Measurements from ENCODE around the gene COL12A1.

The COL12A1 gene

GRCh38 chr6:75094614-75095200 is 111.1 kb downstream of the COL12A1 start:
- DNase-seq, result no peak

GRCh38 chr6:75091467-75092190 is 114.2 kb downstream of the COL12A1 start:
- DNase-seq, result no peak

- no peak for DNase-seq
Observed at GRCh38 chr6:75090576-75090975, 115.3 kb downstream of the COL12A1 start.

GRCh38 chr6:75089921-75090320 is 115.9 kb downstream of the COL12A1 start:
- no peak for DNase-seq

GRCh38 chr6:75089151-75089897 is 116.5 kb downstream of the COL12A1 start:
- no peak for DNase-seq

GRCh38 chr6:75085931-75086635 is 119.8 kb downstream of the COL12A1 start:
- DNase-seq, result no peak

GRCh38 chr6:75084872-75085381 is 120.9 kb downstream of the COL12A1 start:
- DNase-seq, result no peak

GRCh38 chr6:75084018-75084417 is 121.8 kb downstream of the COL12A1 start:
- no peak for DNase-seq

- no peak for DNase-seq
Observed at GRCh38 chr6:75081921-75082320, 123.9 kb downstream of the COL12A1 start.

- DNase-seq, result no peak
Observed at GRCh38 chr6:75081047-75081446, 124.8 kb downstream of the COL12A1 start.

- no peak for DNase-seq
Observed at GRCh38 chr6:75079589-75079988, 126.3 kb downstream of the COL12A1 start.

- no peak for DNase-seq
Observed at GRCh38 chr6:75077701-75078100, 128.2 kb downstream of the COL12A1 start.

GRCh38 chr6:75076009-75076408 is 129.8 kb downstream of the COL12A1 start:
- DNase-seq, result no peak

GRCh38 chr6:75070244-75070643 is 135.6 kb downstream of the COL12A1 start:
- no peak for DNase-seq

GRCh38 chr6:75065523-75065922 is 140.3 kb downstream of the COL12A1 start:
- no peak for DNase-seq

- DNase-seq, result no peak
Observed at GRCh38 chr6:75052491-75052890, 153.4 kb downstream of the COL12A1 start.

GRCh38 chr6:75049308-75049707 is 156.5 kb downstream of the COL12A1 start:
- no peak for DNase-seq

GRCh38 chr6:75044846-75045245 is 161.0 kb downstream of the COL12A1 start:
- DNase-seq, result no peak

GRCh38 chr6:75041381-75041780 is 164.5 kb downstream of the COL12A1 start:
- DNase-seq, result no peak
